ENCODE data around the gene PRTN3.
"Not testable (repeated sequence)": the region's sequence is repeated elsewhere in the genome, so short reads cannot be mapped to it uniquely, and the experiment has no call there.

PRTN3 gene

DNA sequence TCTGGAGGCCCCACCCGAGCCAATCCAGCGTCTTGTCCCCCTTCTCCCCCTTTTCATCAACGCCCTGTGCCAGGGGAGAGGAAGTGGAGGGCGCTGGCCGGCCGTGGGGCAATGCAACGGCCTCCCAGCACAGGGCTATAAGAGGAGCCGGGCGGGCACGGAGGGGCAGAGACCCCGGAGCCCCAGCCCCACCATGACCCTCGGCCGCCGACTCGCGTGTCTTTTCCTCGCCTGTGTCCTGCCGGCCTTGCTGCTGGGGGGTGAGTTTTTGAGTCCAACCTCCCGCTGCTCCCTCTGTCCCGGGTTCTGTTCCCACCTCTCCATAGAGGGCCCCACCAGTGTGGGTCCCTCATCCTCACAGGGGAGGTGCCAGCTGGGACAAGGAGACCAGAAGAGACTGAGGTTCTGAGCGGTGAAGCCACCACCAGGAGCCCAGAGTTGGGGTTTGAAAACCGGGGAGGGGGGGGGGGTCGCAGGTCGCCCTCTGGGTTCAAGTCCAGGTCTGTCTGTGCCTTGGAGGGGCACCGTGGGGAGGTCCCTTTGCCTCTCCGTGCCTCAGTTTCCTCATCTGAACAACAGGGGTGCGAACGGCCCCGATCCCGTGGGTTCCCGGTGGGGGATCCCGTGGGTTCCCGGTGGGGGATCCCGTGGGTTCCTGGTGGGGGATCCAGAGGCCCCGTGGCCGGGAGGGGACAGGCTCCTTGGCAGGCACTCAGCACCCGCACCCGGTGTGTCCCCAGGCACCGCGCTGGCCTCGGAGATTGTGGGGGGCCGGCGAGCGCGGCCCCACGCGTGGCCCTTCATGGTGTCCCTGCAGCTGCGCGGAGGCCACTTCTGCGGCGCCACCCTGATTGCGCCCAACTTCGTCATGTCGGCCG is 11.6 kb downstream of the PRTN3 start, which contains the start of gene ELANE:
Gene ELANE, plus strand, starts transcription at position 168 of the 878 bp plus-strand sequence. Its CDS starts 26 bp downstream, at position 194.
- no peak within 1 kb of the TSS for H3K9ac ChIP-seq (ENCODE audit: low read length)
- H3K36me3 ChIP-seq (replicated peaks; ENCODE audit: low read depth, low read length) = no peaks in the 10 kb centered on the region
- no peaks in the 10 kb centered on the region for H3K9me3 ChIP-seq (ENCODE audit: insufficient read depth, low read length)
- H3K4me1 ChIP-seq (ENCODE audit: low read length) = no peaks in the 10 kb centered on the region; the same call in 1 of the 2 replicates
- H2AFZ ChIP-seq (ENCODE audit: low read depth, low read length) = no peak within 1 kb of the TSS
- no peak within 1 kb of the TSS for H3K4me2 ChIP-seq (ENCODE audit: low read length)
- no peak within 1 kb of the TSS for H3K27ac ChIP-seq (ENCODE audit: low read length)
- H3K27me3 ChIP-seq (ENCODE audit: low read depth, low read length) = peaks cover 21% of the 10 kb centered on the region; the same call in 1 of the 2 replicates
- no peaks in the 10 kb centered on the region for H4K20me1 ChIP-seq (ENCODE audit: insufficient read depth, low read length)
- H3K79me2 ChIP-seq (ENCODE audit: low read length) = no peaks in the 10 kb centered on the region
- no peak within 1 kb of the TSS for H3K4me3 ChIP-seq (ENCODE audit: low read length)
- no peak for TF ChIP-seq EZH2phosphoT487 (IDR thresholded peaks at IDR 0.05; ENCODE audit: low read depth)
- TF ChIP-seq CTCF (IDR thresholded peaks at IDR 0.05; ENCODE audit: low read depth, low read length) = no peak

DNA sequence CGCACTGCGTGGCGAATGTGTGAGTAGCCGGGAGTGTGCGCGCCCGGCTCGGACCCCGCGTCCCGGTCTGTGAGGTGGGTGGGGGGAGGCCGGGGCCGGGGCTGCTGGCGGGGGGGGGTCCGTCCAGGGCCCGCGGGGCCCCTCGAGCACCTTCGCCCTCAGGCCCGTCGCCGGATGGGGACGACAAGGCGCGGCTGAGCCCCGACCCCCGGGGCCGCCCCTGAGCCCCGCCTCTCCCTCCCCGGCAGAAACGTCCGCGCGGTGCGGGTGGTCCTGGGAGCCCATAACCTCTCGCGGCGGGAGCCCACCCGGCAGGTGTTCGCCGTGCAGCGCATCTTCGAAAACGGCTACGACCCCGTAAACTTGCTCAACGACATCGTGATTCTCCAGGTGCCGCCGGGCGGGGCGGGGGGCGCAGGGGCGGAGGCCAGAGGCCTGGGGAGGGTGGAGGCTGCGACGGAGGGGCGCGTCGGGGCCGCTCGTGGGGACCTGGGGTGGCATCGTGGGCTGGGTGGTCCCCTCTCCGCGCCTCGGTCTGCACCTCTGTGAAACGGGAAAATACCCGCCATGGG is 12.3 kb downstream of the PRTN3 start:
- Histone ChIP-seq H3K36me3 (replicated peaks; ENCODE audit: low read depth, low read length) (no peaks in the 10 kb centered on the region), H2AFZ (ENCODE audit: low read depth, low read length) (no peak overlapping the region), H3K9me3 (ENCODE audit: insufficient read depth, low read length) (no peaks in the 10 kb centered on the region), H3K4me3 (ENCODE audit: low read length) (no peak overlapping the region), H4K20me1 (ENCODE audit: insufficient read depth, low read length) (no peaks in the 10 kb centered on the region), H3K4me1 (ENCODE audit: low read length) (no peaks in the 10 kb centered on the region; the same call in 1 of the 2 replicates), H3K4me2 (ENCODE audit: low read length) (no peak overlapping the region), H3K27ac (ENCODE audit: low read length) (no peak overlapping the region), H3K27me3 (ENCODE audit: low read depth, low read length) (peaks cover 15% of the 10 kb centered on the region; the same call in 1 of the 2 replicates), H3K79me2 (ENCODE audit: low read length) (no peaks in the 10 kb centered on the region), H3K9ac (ENCODE audit: low read length) (no peak overlapping the region)
- TF ChIP-seq EZH2phosphoT487 (IDR thresholded peaks at IDR 0.05; ENCODE audit: low read depth) = no peak
- TF ChIP-seq CTCF (IDR thresholded peaks at IDR 0.05; ENCODE audit: low read depth, low read length) = no peak

GRCh38 chr19:853614-854220 is 12.9 kb downstream of the PRTN3 start:
- not testable (repeated sequence) for H3K4me3 ChIP-seq (ENCODE audit: low read length); H4K20me1 ChIP-seq (ENCODE audit: insufficient read depth, low read length); H2AFZ ChIP-seq (ENCODE audit: low read depth, low read length); H3K4me2 ChIP-seq (ENCODE audit: low read length); H3K27ac ChIP-seq (ENCODE audit: low read length); H3K9me3 ChIP-seq (ENCODE audit: insufficient read depth, low read length); H3K4me1 ChIP-seq (ENCODE audit: low read length); H3K9ac ChIP-seq (ENCODE audit: low read length); H3K79me2 ChIP-seq (ENCODE audit: low read length); H3K36me3 ChIP-seq (replicated peaks; ENCODE audit: low read depth, low read length); H3K27me3 ChIP-seq (ENCODE audit: low read depth, low read length)

DNA sequence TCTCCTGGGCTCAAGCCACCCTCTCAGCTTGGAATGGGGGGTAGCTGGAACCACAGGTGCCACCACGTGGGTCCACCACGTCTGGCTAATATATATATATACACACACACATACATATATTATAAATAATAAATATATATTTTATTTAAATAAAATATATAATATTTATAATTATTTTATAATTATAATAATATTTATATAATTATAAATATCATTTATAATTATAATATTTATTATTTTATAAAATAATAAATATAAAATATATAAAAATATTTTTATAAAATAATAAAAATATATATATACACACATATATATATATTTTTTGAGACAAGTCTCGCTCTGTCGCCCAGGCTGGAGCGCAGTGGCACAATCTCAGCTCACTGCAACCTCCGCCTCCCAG is 13.8 kb downstream of the PRTN3 start:
- no peaks in the 10 kb centered on the region for H3K79me2 ChIP-seq (ENCODE audit: low read length)
- H3K9ac ChIP-seq (ENCODE audit: low read length) = no peak overlapping the region
- no peak overlapping the region for H2AFZ ChIP-seq (ENCODE audit: low read depth, low read length)
- no peak overlapping the region for H3K4me3 ChIP-seq (ENCODE audit: low read length)
- H3K27ac ChIP-seq (ENCODE audit: low read length) = no peak overlapping the region
- no peaks in the 10 kb centered on the region for H3K4me1 ChIP-seq (ENCODE audit: low read length)
- TF ChIP-seq EZH2phosphoT487 (IDR thresholded peaks at IDR 0.05; ENCODE audit: low read depth) (no peak), CTCF (IDR thresholded peaks at IDR 0.05; ENCODE audit: low read depth, low read length) (no peak)
- H3K9me3 ChIP-seq (ENCODE audit: insufficient read depth, low read length) = no peaks in the 10 kb centered on the region
- no peaks in the 10 kb centered on the region for H3K36me3 ChIP-seq (replicated peaks; ENCODE audit: low read depth, low read length)
- H3K4me2 ChIP-seq (ENCODE audit: low read length) = no peak overlapping the region
- 0 out of 2 replicates have a peak, but pooled peaks cover 4% of the 10 kb centered on the region for H3K27me3 ChIP-seq (ENCODE audit: low read depth, low read length)
- H4K20me1 ChIP-seq (ENCODE audit: insufficient read depth, low read length) = no peaks in the 10 kb centered on the region
